ENCODE data around the gene AKNA. TPM values are rescaled to one million over a fixed set of nuclear protein-coding genes. Genes with fewer than 3 reads are reported as not detected.
"Not testable (repeated sequence)": the region's sequence is repeated elsewhere in the genome, so short reads cannot be mapped to it uniquely, and the experiment has no call there.

Gene AKNA
- total RNA-seq, 1 donor from 2014 or later = 6.3 TPM

GRCh38 chr9:114336699-114337395 lies 50.9 kb downstream of the AKNA start:
- no peak for TF ChIP-seq CTCF (IDR thresholded peaks at IDR 0.05; ENCODE audit: borderline replicate concordance)
- peaks cover 46% of the 10 kb centered on the region for H3K36me3 ChIP-seq

GRCh38 chr9:114336157-114336556 lies 51.6 kb downstream of the AKNA start:
- Histone ChIP-seq H3K36me3 (peaks cover 39% of the 10 kb centered on the region), H3K4me3 (no peak overlapping the region), H3K27ac (replicated peaks) (no peak overlapping the region), H3K4me1 (no peaks in the 10 kb centered on the region), H3K27me3 (ENCODE audit: low read depth) (no peaks in the 10 kb centered on the region), H3K9me3 (replicated peaks) (no peaks in the 10 kb centered on the region)
- DNase-seq = no peak
- TF ChIP-seq CTCF (IDR thresholded peaks at IDR 0.05; ENCODE audit: borderline replicate concordance) = no peak
- intact Hi-C loops (cut with micrococcal nuclease) = no loop called here

More at GRCh38 chr9:114336699-114337395, 50.9 kb downstream of the AKNA start:
- Histone ChIP-seq H3K4me3 (no peak overlapping the region), H3K9me3 (replicated peaks) (no peaks in the 10 kb centered on the region), H3K4me1 (no peaks in the 10 kb centered on the region), H3K27ac (replicated peaks) (no peak overlapping the region), H3K27me3 (ENCODE audit: low read depth) (no peaks in the 10 kb centered on the region)
- no peak for DNase-seq
- intact Hi-C loops (cut with micrococcal nuclease) = no loop called here

GRCh38 chr9:114335745-114336144 lies 52.0 kb downstream of the AKNA start:
- H3K27ac ChIP-seq (replicated peaks) = no peak overlapping the region
- intact Hi-C loops (cut with micrococcal nuclease) = no loop called here
- peaks cover 35% of the 10 kb centered on the region for H3K36me3 ChIP-seq
- H3K9me3 ChIP-seq (replicated peaks) = no peaks in the 10 kb centered on the region
- no peak for DNase-seq
- H3K27me3 ChIP-seq (ENCODE audit: low read depth) = no peaks in the 10 kb centered on the region
- H3K4me1 ChIP-seq = no peaks in the 10 kb centered on the region
- no peak overlapping the region for H3K4me3 ChIP-seq
- TF ChIP-seq CTCF (IDR thresholded peaks at IDR 0.05; ENCODE audit: borderline replicate concordance) = no peak

- Histone ChIP-seq H3K27me3 (ENCODE audit: low read depth) (no peaks in the 10 kb centered on the region), H3K36me3 (peaks cover 25% of the 10 kb centered on the region), H3K4me3 (no peak overlapping the region), H3K4me1 (no peaks in the 10 kb centered on the region), H3K27ac (replicated peaks) (no peak overlapping the region), H3K9me3 (replicated peaks) (no peaks in the 10 kb centered on the region)
- intact Hi-C loops (cut with micrococcal nuclease) = no loop called here
- DNase-seq = no peak
- TF ChIP-seq CTCF (IDR thresholded peaks at IDR 0.05; ENCODE audit: borderline replicate concordance) = no peak
Measured at GRCh38 chr9:114334490-114334889, 53.3 kb downstream of the AKNA start.

- H3K9me3 ChIP-seq (replicated peaks); H3K4me1 ChIP-seq; H3K4me3 ChIP-seq; DNase-seq; H3K27ac ChIP-seq (replicated peaks); intact Hi-C loops (cut with micrococcal nuclease); H3K27me3 ChIP-seq (ENCODE audit: low read depth): not testable (repeated sequence)
- peaks cover 23% of the 10 kb centered on the region for H3K36me3 ChIP-seq
Measured at GRCh38 chr9:114333718-114334117, 54.1 kb downstream of the AKNA start.

GRCh38 chr9:114332474-114333040 lies 55.2 kb downstream of the AKNA start:
- H3K4me3 ChIP-seq; H3K9me3 ChIP-seq (replicated peaks); intact Hi-C loops (cut with micrococcal nuclease); H3K4me1 ChIP-seq; H3K27ac ChIP-seq (replicated peaks); DNase-seq: not testable (repeated sequence)
- H3K27me3 ChIP-seq (ENCODE audit: low read depth) = peaks cover 12% of the 10 kb centered on the region
- H3K36me3 ChIP-seq = peaks cover 12% of the 10 kb centered on the region

- peaks cover 12% of the 10 kb centered on the region for H3K27me3 ChIP-seq (ENCODE audit: low read depth)
- DNase-seq; H3K4me1 ChIP-seq; intact Hi-C loops (cut with micrococcal nuclease); H3K9me3 ChIP-seq (replicated peaks); H3K4me3 ChIP-seq; H3K27ac ChIP-seq (replicated peaks); H3K36me3 ChIP-seq: not testable (repeated sequence)
Measured at GRCh38 chr9:114331229-114332195, 56.3 kb downstream of the AKNA start.
